Chondrocyte (in vitro differentiated cells): ENCODE results near the gene FOXL1. TPM values are rescaled to one million over a fixed set of nuclear protein-coding genes. Genes with fewer than 3 reads are reported as not detected.
A peak's percentile ranks its signal among the peaks of the same experiment; 100 is the strongest.

Experiments used
- DNase-seq: peaks from one replicate; pipeline ENCODE4 v3.0.0; 2021; ENCODE audit warnings: mixed read lengths, low spot score
- H3K27ac Mint-ChIP-seq: one replicate; pipeline ENCODE4 v1.8.0; 2021; ENCODE audit warnings: mild to moderate bottlenecking, moderate library complexity, mixed read lengths; ENCODE audit not compliant: unreplicated experiment
- H3K27me3 Mint-ChIP-seq: 2 replicates; pipeline ENCODE4 v1.8.0; 2021; ENCODE audit warnings: low read depth, mixed read lengths
- H3K36me3 Mint-ChIP-seq: 2 replicates; pipeline ENCODE4 v1.8.0; 2021; ENCODE audit warnings: low read depth, mixed read lengths
- H3K4me1 Mint-ChIP-seq: 2 replicates; pipeline ENCODE4 v1.8.0; 2021; ENCODE audit warnings: low read depth, mild to moderate bottlenecking, mixed read lengths
- H3K4me3 Mint-ChIP-seq: one replicate; pipeline ENCODE4 v1.8.0; 2021; ENCODE audit warnings: mild to moderate bottlenecking, moderate library complexity, mixed read lengths; ENCODE audit not compliant: unreplicated experiment
- H3K9me3 Mint-ChIP-seq: 2 replicates; pipeline ENCODE4 v1.8.0; 2021; ENCODE audit warnings: low read depth, mixed read lengths
- CTCF ChIP-seq: fragments of 200-600 bp; sonication (generic); IDR thresholded peaks from 2 replicates; pipeline ENCODE4 v1.5.0; 2021; ENCODE audit warnings: antibody characterized with exemption, mild to moderate bottlenecking, moderate library complexity
- total RNA-seq: library from RNA; stranded (reverse); gene quantifications from 3 replicates; pipeline ENCODE4 v1.2.1, GENCODE V29; 2021

Gene FOXL1
- total RNA-seq, 1 donor from 2014 or later: 8.1 TPM

- no peak for TF ChIP-seq CTCF
- Mint-ChIP-seq H3K27me3 (no peaks in the 10 kb centered on the region), H3K27ac (peak within 1 kb of the TSS; percentile 94), H3K9me3 (no peaks in the 10 kb centered on the region), H3K4me3 (peak within 1 kb of the TSS; percentile 84), H3K36me3 (no peaks in the 10 kb centered on the region), H3K4me1 (peaks cover 18% of the 10 kb centered on the region)
- DNase-seq: no peak
Observed at GRCh38 chr16:86554917-86555703, 23.2 kb upstream of the FOXL1 start, which contains the start of gene MTHFSD. MTHFSD (minus strand) TSS chr16:86555235; CDS start chr16:86555184, 51 bp downstream.

- peaks cover 18% of the 10 kb centered on the region for H3K4me1 Mint-ChIP-seq
- no peaks in the 10 kb centered on the region for H3K9me3 Mint-ChIP-seq
Observed at GRCh38 chr16:86555704-86556075, 22.7 kb upstream of the FOXL1 start.

GRCh38 chr16:86556576-86556975 is 21.8 kb upstream of the FOXL1 start:
- no peak overlapping the region for H3K4me3 Mint-ChIP-seq

More at GRCh38 chr16:86555704-86556075, 22.7 kb upstream of the FOXL1 start:
- Mint-ChIP-seq H3K27ac (peak overlapping the region; percentile 94), H3K36me3 (no peaks in the 10 kb centered on the region), H3K4me3 (peak overlapping the region; percentile 84), H3K27me3 (no peaks in the 10 kb centered on the region)
- no peak for DNase-seq
- no peak for TF ChIP-seq CTCF

GRCh38 chr16:86557587-86557986 is 20.8 kb upstream of the FOXL1 start:
- Mint-ChIP-seq H3K27ac (no peak overlapping the region), H3K36me3 (no peaks in the 10 kb centered on the region), H3K4me1 (peaks cover 18% of the 10 kb centered on the region), H3K9me3 (no peaks in the 10 kb centered on the region), H3K4me3 (no peak overlapping the region), H3K27me3 (no peaks in the 10 kb centered on the region)
- DNase-seq: no peak
- no peak for TF ChIP-seq CTCF

More at GRCh38 chr16:86556576-86556975, 21.8 kb upstream of the FOXL1 start:
- Mint-ChIP-seq H3K27me3 (no peaks in the 10 kb centered on the region), H3K9me3 (no peaks in the 10 kb centered on the region), H3K36me3 (no peaks in the 10 kb centered on the region), H3K4me1 (peaks cover 18% of the 10 kb centered on the region), H3K27ac (no peak overlapping the region)
- no peak for DNase-seq
- TF ChIP-seq CTCF: no peak

- peak overlapping the region; percentile 8 for H3K27ac Mint-ChIP-seq
- no peaks in the 10 kb centered on the region for H3K36me3 Mint-ChIP-seq
- no peaks in the 10 kb centered on the region for H3K27me3 Mint-ChIP-seq
- H3K4me1 Mint-ChIP-seq: peaks cover 26% of the 10 kb centered on the region
- no peaks in the 10 kb centered on the region for H3K9me3 Mint-ChIP-seq
- no peak overlapping the region for H3K4me3 Mint-ChIP-seq
- TF ChIP-seq CTCF: no peak
- no peak for DNase-seq
Observed at GRCh38 chr16:86558355-86559193, 19.8 kb upstream of the FOXL1 start.
